ENCODE data around the gene ZNF500.

GRCh38 chr16:4702466-4702808 is 64.5 kb downstream of the ZNF500 start:
- TF ChIP-seq CTCF (IDR thresholded peaks at IDR 0.05) (no peak), POLR2A (IDR thresholded peaks at IDR 0.05) (no peak)

All from uterus (tissue), 2 donors.